GM19025 (cell line): ENCODE data around the gene TBC1D14.

ENCODE experiments used
- ATAC-seq: cut with Tn5 transposase; IDR thresholded peaks from one replicate; pipeline ENCODE4 v1.9.1; 2021; ENCODE audit warnings: mild to moderate bottlenecking, low read depth, moderate library complexity; ENCODE audit not compliant: unreplicated experiment

Gene TBC1D14

GRCh38 chr4:6909113-6909969 lies at the start of gene TBC1D14:
TSS of gene TBC1D14 (plus strand) at chr4:6909826. CDS start at chr4:6923390, 13,564 bp downstream.
- peak; percentile 85 for ATAC-seq

GRCh38 chr4:6868386-6868785 lies 41.2 kb upstream of the TBC1D14 start:
- no peak for ATAC-seq

GRCh38 chr4:6869944-6870343 lies 39.7 kb upstream of the TBC1D14 start:
- no peak for ATAC-seq

GRCh38 chr4:6873291-6873690 lies 36.3 kb upstream of the TBC1D14 start:
- ATAC-seq = no peak

GRCh38 chr4:6873792-6874461 lies 35.7 kb upstream of the TBC1D14 start:
- ATAC-seq = peak; percentile 67

GRCh38 chr4:6874981-6875380 lies 34.6 kb upstream of the TBC1D14 start:
- ATAC-seq = no peak

GRCh38 chr4:6875431-6875831 lies 34.2 kb upstream of the TBC1D14 start:
- no peak for ATAC-seq

- no peak for ATAC-seq
These were observed 33.2 kb upstream of the TBC1D14 start for GRCh38 chr4:6876440-6876839.

GRCh38 chr4:6877067-6877466 lies 32.6 kb upstream of the TBC1D14 start:
- no peak for ATAC-seq

- no peak for ATAC-seq
These were observed 31.1 kb upstream of the TBC1D14 start for GRCh38 chr4:6878451-6879059.

- ATAC-seq = no peak
These were observed 28.9 kb upstream of the TBC1D14 start for GRCh38 chr4:6880691-6881090.

GRCh38 chr4:6881908-6882307 lies 27.7 kb upstream of the TBC1D14 start:
- ATAC-seq = no peak

- no peak for ATAC-seq
These were observed 25.2 kb upstream of the TBC1D14 start for GRCh38 chr4:6884341-6884870.

GRCh38 chr4:6885953-6886557 lies 23.6 kb upstream of the TBC1D14 start:
- ATAC-seq = peak; percentile 70

GRCh38 chr4:6886886-6887285 lies 22.7 kb upstream of the TBC1D14 start:
- no peak for ATAC-seq

- no peak for ATAC-seq
These were observed 21.8 kb upstream of the TBC1D14 start for GRCh38 chr4:6887591-6888371.

- no peak for ATAC-seq
These were observed 21.0 kb upstream of the TBC1D14 start for GRCh38 chr4:6888506-6889071.

GRCh38 chr4:6889101-6889735 lies 20.4 kb upstream of the TBC1D14 start:
- no peak for ATAC-seq

- ATAC-seq = no peak
These were observed 19.8 kb upstream of the TBC1D14 start for GRCh38 chr4:6889736-6890324.
